Immature natural killer cell (primary cell): ENCODE results near the gene ARHGAP12. TPM values are rescaled to one million over a fixed set of nuclear protein-coding genes. Genes with fewer than 3 reads are reported as not detected.

Source experiments
- DNase-seq, 3 donors: peaks; one replicate each; pipeline ENCODE4 v3.0.0; 2022; ENCODE audit warnings: mixed read lengths in 1 of 3
- H3K27ac Mint-ChIP-seq, 6 donors: one replicate each; pipeline ENCODE4 v1.8.0; 2020; ENCODE audit warnings: mixed read lengths in 6 of 6, mild to moderate bottlenecking in 5 of 6, inconsistent platforms in 4 of 6, moderate library complexity in 3 of 6
- H3K27me3 Mint-ChIP-seq, 3 donors: one replicate each; pipeline ENCODE4 v1.8.0; 2020 to 2021; ENCODE audit warnings: low read depth in 3 of 3, mild to moderate bottlenecking in 3 of 3, mixed read lengths in 3 of 3, moderate library complexity in 3 of 3, inconsistent platforms in 1 of 3
- H3K36me3 Mint-ChIP-seq, 3 donors: one replicate each; pipeline ENCODE4 v1.8.0; 2020; ENCODE audit warnings: mixed read lengths in 3 of 3, inconsistent platforms in 2 of 3, mild to moderate bottlenecking in 2 of 3
- H3K4me1 Mint-ChIP-seq, 2 donors: one replicate each; pipeline ENCODE4 v1.8.0; 2020; ENCODE audit warnings: inconsistent platforms in 2 of 2, mild to moderate bottlenecking in 2 of 2, mixed read lengths in 2 of 2, moderate library complexity in 1 of 2
- H3K4me3 Mint-ChIP-seq, 5 donors: one replicate each; pipeline ENCODE4 v1.8.0; 2020; ENCODE audit warnings: mild to moderate bottlenecking in 5 of 5, mixed read lengths in 5 of 5, inconsistent platforms in 3 of 5, moderate library complexity in 3 of 5
- H3K9me3 Mint-ChIP-seq, 6 donors: one replicate each; pipeline ENCODE4 v1.8.0; 2020; ENCODE audit warnings: mild to moderate bottlenecking in 6 of 6, mixed read lengths in 6 of 6, inconsistent platforms in 4 of 6, moderate library complexity in 3 of 6
- polyA plus RNA-seq, 3 donors: library from polyadenylated mRNA; unstranded; fragments of 300-500 nt; fragmentation: Illumina TruSeq; gene quantifications; one replicate each; pipeline ENCODE4 v1.2.3, GENCODE V29; 2021

Gene ARHGAP12
- polyA plus RNA-seq, 3 donors from 2014 or later, result 6.2 to 11.8 (median 8.1) TPM

DNA sequence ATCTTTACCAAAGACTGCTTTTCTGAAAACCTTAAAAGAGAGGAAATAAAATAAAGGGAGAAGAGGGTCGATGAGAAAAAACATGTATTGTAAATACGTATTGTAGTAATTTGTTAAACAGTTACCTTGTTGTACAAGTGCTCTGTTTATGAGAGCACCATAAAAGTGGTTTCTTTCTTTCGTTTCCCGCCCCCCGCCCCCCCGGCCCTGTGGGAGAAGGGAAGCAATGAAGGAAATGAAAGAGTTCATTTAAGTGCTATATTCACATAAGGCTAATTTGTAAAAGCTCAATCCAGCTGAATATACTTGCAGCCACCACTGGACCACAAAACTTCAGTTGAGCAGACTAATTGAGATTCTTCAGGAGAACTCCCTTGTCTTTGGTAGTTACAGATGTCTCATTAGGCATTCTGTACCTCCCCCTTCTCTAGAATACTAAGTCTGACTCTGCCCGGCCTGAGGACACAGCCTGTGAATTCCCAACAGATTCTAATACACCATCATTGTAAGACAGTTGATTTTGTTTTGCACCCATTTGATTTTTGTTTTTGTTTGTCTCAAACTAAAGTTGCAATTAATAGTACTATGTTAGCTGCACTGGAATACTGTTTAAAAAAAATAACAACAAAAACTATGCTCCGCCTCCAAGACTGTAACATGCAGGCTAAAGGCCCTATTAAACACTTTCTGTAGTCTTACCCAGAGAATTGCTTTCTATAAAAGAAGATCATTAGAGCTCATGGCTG lies 124.9 kb downstream of the ARHGAP12 start:
- no peaks in the 10 kb centered on the region for H3K9me3 Mint-ChIP-seq
- peak overlapping the region in 1 of 6 donors; percentile 45 for H3K27ac Mint-ChIP-seq
- peaks cover 14 to 18% (median 17%) of the 10 kb centered on the region in 3 donors for H3K36me3 Mint-ChIP-seq

DNA sequence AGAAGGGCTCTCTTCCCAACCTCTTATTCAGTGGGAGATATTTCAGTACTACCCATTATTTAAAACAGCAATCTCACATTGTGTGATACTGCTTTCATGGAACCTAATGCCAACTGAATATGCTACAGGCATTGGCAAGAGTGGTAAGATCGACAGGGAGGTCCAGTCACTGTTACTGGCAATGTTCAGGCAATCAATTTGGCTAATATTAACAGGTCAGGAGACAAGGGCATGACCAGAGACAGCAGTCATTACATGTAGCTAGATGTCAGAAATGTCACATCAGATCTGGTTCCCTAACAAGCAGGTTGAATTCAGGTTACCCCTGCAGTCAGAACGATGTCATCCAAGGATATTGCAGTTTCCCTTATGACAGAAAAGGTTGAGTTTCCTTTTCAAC lies 129.4 kb downstream of the ARHGAP12 start:
- Mint-ChIP-seq H3K27me3 (peaks cover 0 to 2% (median 0%) of the 10 kb centered on the region in 3 donors), H3K27ac (peak overlapping the region in 1 of 6 donors; percentile 5), H3K4me1 (no peaks in the 10 kb centered on the region), H3K9me3 (no peaks in the 10 kb centered on the region), H3K36me3 (peaks cover 0 to 11% (median 4%) of the 10 kb centered on the region in 3 donors), H3K4me3 (no peak overlapping the region)
- no peak for DNase-seq

More for the DNA sequence above, 124.9 kb downstream of the ARHGAP12 start:
- no peaks in the 10 kb centered on the region for H3K27me3 Mint-ChIP-seq
- H3K4me1 Mint-ChIP-seq, result peaks cover 5 to 6% of the 10 kb centered on the region in 2 donors
- no peak for DNase-seq
- H3K4me3 Mint-ChIP-seq, result no peak overlapping the region

DNA sequence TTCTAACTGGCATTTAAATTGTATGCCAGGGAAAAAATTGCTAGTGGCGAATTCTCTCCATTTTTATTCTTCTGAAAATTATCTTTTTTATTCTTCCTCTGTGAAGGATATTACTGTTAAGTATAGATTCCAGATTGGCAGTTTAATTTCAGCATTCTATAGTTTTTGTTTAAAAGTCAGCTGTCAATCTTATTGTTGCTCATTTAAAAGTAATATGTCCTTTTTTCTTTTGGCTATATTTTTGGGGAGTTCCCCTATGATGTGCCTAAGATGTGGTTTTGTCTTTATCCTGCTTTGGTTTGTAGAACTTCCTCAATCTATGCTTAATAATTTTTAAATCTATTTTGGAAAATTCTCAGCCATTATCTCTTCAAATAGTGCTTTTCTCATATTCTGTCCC lies 135.9 kb downstream of the ARHGAP12 start:
- H3K36me3 Mint-ChIP-seq, result no peaks in the 10 kb centered on the region
- no peak overlapping the region for H3K4me3 Mint-ChIP-seq
- DNase-seq, result no peak
- peak overlapping the region in 1 of 6 donors; percentile 3 for H3K27ac Mint-ChIP-seq
- H3K9me3 Mint-ChIP-seq, result no peaks in the 10 kb centered on the region
- peaks cover 0 to 6% (median 4%) of the 10 kb centered on the region in 3 donors for H3K27me3 Mint-ChIP-seq
- peaks cover 8 to 23% of the 10 kb centered on the region in 2 donors for H3K4me1 Mint-ChIP-seq

DNA sequence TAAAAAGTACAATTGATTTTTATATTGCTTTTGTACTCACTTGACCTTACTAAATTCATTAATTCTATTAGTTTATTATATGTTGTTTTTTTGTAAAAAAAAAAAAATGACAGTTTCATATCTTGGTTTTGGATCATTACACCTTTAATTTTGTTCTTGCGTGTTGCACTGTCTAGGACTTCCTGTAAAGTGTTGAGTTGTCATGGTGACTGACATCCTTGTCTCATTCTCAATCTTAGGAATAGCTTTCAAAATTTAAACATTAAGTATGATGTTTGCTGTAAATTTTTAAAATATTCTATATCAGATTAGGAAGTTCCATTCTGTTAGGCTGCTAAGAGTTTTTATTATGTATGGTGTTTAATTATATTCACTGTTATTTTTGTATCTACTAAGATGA lies 139.1 kb downstream of the ARHGAP12 start:
- no peaks in the 10 kb centered on the region for H3K36me3 Mint-ChIP-seq
- no peak overlapping the region for H3K4me3 Mint-ChIP-seq
- peaks cover 0 to 4% (median 3%) of the 10 kb centered on the region in 3 donors for H3K27me3 Mint-ChIP-seq
- DNase-seq, result peak; percentile 45 to 50 (median 47)
- H3K9me3 Mint-ChIP-seq, result no peaks in the 10 kb centered on the region
- peaks cover 8 to 23% of the 10 kb centered on the region in 2 donors for H3K4me1 Mint-ChIP-seq
- H3K27ac Mint-ChIP-seq, result peak overlapping the region in 3 of 6 donors; percentile 6 to 80 (median 58)

DNA sequence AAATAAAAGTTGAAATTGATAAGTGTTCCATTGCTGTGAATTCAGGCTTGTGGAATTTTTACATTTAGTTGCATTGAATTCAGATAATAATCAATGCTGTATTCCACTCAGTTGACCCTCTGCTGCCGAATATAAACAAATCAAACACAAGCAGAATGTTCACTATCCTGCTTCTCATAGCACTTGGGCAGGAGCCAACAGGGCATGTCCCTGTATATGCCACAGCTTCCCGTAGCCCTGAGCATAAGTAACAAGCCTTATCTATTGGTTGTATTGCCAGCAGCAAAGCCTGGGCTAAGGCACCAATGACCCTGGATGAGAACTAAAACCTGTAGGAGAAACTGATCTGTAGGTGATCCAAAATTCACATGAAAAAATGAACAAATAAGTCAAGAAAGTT lies 145.9 kb downstream of the ARHGAP12 start:
- Mint-ChIP-seq H3K4me1 (no peaks in the 10 kb centered on the region), H3K27ac (no peak overlapping the region), H3K36me3 (no peaks in the 10 kb centered on the region), H3K27me3 (peaks cover 2 to 3% (median 2%) of the 10 kb centered on the region in 3 donors), H3K9me3 (no peaks in the 10 kb centered on the region), H3K4me3 (no peak overlapping the region)
- no peak for DNase-seq

DNA sequence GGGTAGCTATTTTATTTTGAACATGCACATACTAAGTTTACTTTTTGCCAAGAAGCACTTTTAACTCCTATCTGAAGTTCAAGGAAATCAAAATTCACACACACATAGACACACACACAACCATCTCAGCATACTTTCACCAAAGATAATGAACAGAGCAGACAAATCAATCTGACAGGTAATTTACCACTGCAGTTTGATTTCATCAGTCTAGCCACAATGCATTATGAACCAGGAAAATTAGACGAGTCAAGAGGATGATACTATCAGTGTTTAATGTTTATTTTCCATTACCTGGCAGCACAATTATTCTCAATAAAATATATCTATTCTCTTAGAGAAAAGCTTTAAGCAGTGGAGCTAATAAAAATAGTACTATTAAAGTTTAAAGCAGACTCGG lies 147.9 kb downstream of the ARHGAP12 start:
- Mint-ChIP-seq H3K36me3 (no peaks in the 10 kb centered on the region), H3K4me3 (no peak overlapping the region), H3K9me3 (no peaks in the 10 kb centered on the region), H3K27ac (no peak overlapping the region), H3K4me1 (no peaks in the 10 kb centered on the region), H3K27me3 (peaks cover 2 to 3% (median 2%) of the 10 kb centered on the region in 3 donors)
- DNase-seq, result no peak

DNA sequence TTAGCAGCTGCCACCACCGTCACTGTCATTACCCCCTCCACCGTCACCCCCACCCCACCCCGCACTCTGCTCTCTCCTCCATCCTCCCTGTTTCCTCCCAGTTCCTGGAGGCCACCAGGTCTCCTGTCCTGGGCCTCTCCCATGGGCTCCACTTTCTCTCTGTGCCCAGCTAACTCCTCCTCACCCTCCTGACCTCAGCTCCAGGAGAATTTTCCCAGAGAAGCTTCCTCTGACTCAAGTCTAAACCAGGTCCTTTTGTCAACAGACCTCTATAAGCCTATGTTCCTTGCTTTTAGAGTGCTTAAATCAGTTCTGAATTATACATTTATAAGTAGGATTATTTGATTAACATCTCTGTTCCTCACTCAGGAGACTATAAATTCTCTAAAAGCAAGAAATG lies 150.0 kb downstream of the ARHGAP12 start:
- Mint-ChIP-seq H3K4me1 (no peaks in the 10 kb centered on the region), H3K4me3 (no peak overlapping the region), H3K9me3 (no peaks in the 10 kb centered on the region), H3K27me3 (peaks cover 0 to 3% (median 2%) of the 10 kb centered on the region in 3 donors), H3K27ac (no peak overlapping the region), H3K36me3 (no peaks in the 10 kb centered on the region)
- no peak for DNase-seq

DNA sequence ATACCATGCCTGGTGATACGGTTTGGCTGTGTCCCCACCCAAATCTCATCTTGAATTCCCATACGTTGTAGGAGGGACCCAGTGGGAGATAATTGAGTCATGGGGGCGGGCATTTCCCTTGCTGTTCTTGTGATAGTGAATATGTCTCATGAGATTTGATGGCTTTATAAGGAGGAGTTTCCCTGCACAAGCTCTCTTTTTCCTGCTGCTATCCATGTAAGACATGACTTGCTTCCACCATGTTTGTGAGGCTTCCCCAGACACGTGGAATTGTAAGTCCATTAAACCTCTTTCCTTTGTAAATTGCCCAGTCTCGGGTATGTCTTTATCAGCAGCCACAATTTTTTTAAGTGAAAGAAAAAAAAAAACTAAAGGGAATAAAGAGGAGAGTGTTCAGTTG lies 152.5 kb downstream of the ARHGAP12 start:
- Mint-ChIP-seq H3K9me3 (no peaks in the 10 kb centered on the region), H3K27me3 (peaks cover 0 to 3% (median 2%) of the 10 kb centered on the region in 3 donors), H3K4me1 (no peaks in the 10 kb centered on the region), H3K27ac (no peak overlapping the region), H3K36me3 (no peaks in the 10 kb centered on the region), H3K4me3 (no peak overlapping the region)
- DNase-seq, result no peak

DNA sequence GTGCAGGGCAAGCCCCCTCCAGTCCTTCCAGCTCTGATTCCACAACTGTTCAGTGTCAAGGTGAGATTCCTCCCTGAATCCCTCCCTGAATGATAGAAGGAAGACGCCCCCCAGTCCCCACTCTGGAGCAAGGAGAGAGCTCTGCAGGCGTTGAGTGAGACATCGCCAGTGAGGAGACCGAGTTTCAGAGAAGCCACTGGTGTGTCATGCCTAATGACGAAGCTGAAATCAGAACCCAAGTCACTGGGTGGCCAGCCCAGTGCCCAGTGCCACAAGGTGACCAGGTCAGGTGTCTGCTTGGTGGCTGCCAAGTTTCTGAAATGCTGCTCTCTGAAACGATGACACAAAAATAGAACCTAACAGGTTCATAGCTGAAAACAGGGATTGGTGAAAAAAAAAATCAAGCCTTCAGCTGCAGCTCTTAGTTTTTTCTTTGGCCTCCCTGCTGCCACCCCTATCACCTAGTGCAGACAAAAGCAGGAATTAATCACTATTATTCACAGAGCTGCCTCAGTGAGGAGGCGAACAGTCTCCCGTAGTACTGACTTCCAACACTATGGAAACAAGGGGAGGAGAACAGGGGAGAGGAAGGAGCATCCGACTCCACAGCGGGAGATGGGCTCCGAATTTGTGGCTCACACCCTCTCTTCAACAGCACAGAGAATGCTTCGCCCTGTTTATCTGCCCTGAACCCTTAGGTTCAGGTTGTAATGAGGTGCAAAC lies 153.5 kb downstream of the ARHGAP12 start:
- no peak overlapping the region for H3K4me3 Mint-ChIP-seq
- H3K27ac Mint-ChIP-seq, result no peak overlapping the region
- peaks cover 0 to 3% (median 2%) of the 10 kb centered on the region in 3 donors for H3K27me3 Mint-ChIP-seq
- H3K9me3 Mint-ChIP-seq, result no peaks in the 10 kb centered on the region
- DNase-seq, result no peak
- H3K36me3 Mint-ChIP-seq, result no peaks in the 10 kb centered on the region
- no peaks in the 10 kb centered on the region for H3K4me1 Mint-ChIP-seq

DNA sequence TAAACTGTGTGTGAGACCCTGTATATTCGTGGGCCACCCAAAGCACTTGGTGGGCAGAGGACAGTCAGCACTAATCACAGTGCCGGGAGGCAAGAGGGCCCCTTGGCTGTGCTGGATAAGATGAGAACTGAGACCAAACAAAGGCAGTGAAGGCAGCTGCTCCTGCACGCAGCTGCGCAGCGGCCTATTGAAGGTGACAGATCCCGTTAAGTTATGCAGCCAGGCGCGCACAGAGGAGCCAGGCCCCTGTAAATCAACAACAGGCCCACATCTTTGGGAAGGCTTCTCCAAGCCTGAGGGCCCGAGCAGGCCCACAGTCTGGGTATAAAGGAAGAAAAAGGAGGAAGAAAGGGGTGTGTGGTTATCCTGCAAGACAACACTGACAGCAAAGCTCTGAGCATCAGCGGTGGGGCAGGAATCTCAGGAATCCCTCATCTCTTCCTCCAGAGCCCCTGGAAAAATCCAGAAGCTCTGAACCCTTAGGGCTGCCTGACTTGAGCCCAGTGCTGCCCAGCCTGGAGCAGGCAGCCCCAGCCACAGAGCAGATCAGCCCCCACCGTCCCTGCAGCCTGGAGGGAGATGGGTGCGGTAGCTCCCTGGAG lies 154.2 kb downstream of the ARHGAP12 start:
- DNase-seq, result no peak
- Mint-ChIP-seq H3K4me3 (no peak overlapping the region), H3K36me3 (no peaks in the 10 kb centered on the region), H3K27ac (no peak overlapping the region), H3K27me3 (no peaks in the 10 kb centered on the region), H3K9me3 (no peaks in the 10 kb centered on the region), H3K4me1 (no peaks in the 10 kb centered on the region)

DNA sequence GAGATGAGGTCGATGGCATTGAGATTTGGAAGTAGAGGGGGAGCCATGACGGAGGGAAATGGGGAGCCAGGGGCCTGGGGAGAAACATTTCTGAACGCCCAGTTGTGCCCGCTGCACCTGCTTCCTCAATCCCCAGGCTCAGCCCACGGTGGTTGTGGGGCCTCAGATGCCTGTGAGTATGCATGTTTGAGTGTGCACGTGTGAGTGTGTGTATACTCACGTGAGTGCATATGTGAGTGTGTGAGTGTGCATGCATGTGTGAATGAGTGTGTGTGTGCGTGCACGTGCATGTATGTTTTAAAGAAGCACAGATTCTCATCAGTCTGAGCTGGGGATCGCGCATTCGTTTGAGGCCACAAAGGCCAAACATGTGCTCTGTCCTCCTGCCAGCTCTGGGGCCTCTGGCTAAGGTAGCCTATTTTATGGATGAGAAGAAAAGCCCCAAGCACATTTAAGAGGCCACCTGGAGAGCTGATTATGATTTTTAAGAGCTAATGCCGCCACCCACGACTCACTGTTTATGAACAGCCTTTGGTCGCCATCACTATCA lies 154.8 kb downstream of the ARHGAP12 start:
- H3K27me3 Mint-ChIP-seq, result no peaks in the 10 kb centered on the region
- H3K9me3 Mint-ChIP-seq, result no peaks in the 10 kb centered on the region
- DNase-seq, result no peak
- H3K36me3 Mint-ChIP-seq, result no peaks in the 10 kb centered on the region
- no peak overlapping the region for H3K27ac Mint-ChIP-seq
- no peaks in the 10 kb centered on the region for H3K4me1 Mint-ChIP-seq
- no peak overlapping the region for H3K4me3 Mint-ChIP-seq

DNA sequence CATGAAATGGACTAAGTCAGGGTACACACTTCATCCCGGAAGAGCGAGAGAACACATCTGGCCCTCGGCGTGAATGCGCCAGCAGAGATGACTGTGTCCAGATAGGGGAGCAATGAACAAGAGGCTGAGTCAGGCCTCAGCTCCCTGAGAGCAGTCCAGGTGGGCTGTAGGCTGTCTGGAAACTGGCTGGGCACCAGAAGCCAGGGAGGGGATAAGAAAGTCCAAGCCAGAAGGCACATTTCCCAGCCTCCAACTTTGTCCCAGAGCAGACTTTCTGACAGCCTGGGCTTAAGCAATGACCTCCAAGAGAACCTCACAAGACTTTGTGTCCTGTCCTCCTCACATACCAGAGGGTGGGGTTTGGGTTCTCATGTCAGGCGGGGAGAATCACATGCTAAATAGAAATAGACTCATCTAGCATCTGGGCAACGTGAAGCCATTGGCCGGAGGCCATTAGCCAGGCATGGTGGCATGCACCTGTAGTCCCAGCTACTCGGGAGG lies 157.2 kb downstream of the ARHGAP12 start:
- DNase-seq, result no peak
- Mint-ChIP-seq H3K27ac (no peak overlapping the region), H3K4me1 (no peaks in the 10 kb centered on the region), H3K27me3 (no peaks in the 10 kb centered on the region), H3K36me3 (no peaks in the 10 kb centered on the region), H3K4me3 (no peak overlapping the region), H3K9me3 (no peaks in the 10 kb centered on the region)

DNA sequence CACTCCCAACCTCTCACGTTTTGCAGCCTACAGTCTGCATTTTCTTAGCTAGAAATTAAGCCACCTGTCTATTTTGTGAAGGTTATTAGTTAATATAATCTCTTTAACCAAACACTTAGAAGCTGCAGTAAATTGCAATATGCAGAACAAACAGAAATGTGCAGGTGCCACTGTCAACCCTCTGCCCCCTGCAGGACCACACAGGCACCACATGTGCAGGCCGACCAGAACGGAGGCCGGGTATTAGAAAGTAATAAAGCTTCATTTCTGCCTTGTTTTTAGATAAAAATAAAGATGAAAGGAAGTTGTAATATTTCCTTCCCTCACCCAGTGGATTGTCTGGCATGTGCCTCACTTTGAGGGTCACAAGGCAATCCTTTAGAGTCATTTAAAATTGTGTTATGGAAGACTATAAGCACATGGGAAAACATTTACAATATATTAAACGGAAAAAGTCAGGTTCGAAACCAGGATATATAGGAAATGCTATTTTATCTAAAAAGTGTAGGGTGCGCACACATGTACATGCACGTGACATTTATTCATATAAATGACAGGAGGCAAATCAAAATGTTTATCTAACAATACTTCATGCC lies 158.2 kb downstream of the ARHGAP12 start:
- H3K4me3 Mint-ChIP-seq, result no peak overlapping the region
- DNase-seq, result peak; percentile 27 to 48 (median 33)
- no peaks in the 10 kb centered on the region for H3K4me1 Mint-ChIP-seq
- no peaks in the 10 kb centered on the region for H3K36me3 Mint-ChIP-seq
- H3K27me3 Mint-ChIP-seq, result peaks cover 0 to 3% (median 0%) of the 10 kb centered on the region in 3 donors
- no peak overlapping the region for H3K27ac Mint-ChIP-seq
- no peaks in the 10 kb centered on the region for H3K9me3 Mint-ChIP-seq
